OCI-LY7 (cell line): ENCODE measurements around the gene LHX6. TPM values are rescaled to one million over a fixed set of nuclear protein-coding genes. Genes with fewer than 3 reads are reported as not detected.

Experiments used
- BruUV-seq: library from RNA; stranded (reverse); fragments of 400-500 nt; replicated peaks from 2 replicates; lab custom pipeline; 2021; lab: Mats Ljungman, UMichigan
- CTCF ChIA-PET: fragments of 300-600 bp; sonication (Branson Sonifier 250); formaldehyde crosslinking; loops from one replicate; lab custom pipeline; 2022; ENCODE audit warnings: antibody characterized with exemption; ENCODE audit not compliant: unreplicated experiment; lab: Charles Lee
- POLR2A ChIA-PET: fragments of 300-600 bp; sonication (Branson Sonifier 250); formaldehyde crosslinking; loops from one replicate; lab custom pipeline; 2022; ENCODE audit warnings: antibody characterized with exemption; lab: Charles Lee
- DNase-seq: peaks from one replicate; pipeline ENCODE4 v3.0.0-alpha.2; 2015; ENCODE audit warnings: low spot score
- H2AFZ ChIP-seq: fragments of 200-600 bp; sonication (generic), shearing (Covaris generic); 2 replicates; pipeline ENCODE4 v1.6.1; 2014; ENCODE audit warnings: mild to moderate bottlenecking, antibody characterized with exemption, low read length, moderate library complexity
- H3K27ac ChIP-seq: fragments of 200-600 bp; sonication (generic); 2 replicates; pipeline ENCODE4 v1.5.1; 2014; ENCODE audit warnings: mixed run types, low read depth, mild to moderate bottlenecking, moderate library complexity, low read length, inconsistent platforms; ENCODE audit not compliant: poor library complexity, severe bottlenecking
- H3K36me3 ChIP-seq: fragments of 200-600 bp; sonication (generic); 2 replicates; pipeline ENCODE4 v1.6.1; 2014; ENCODE audit warnings: mild to moderate bottlenecking, antibody characterized with exemption, low read length, moderate library complexity, mixed read lengths; ENCODE audit not compliant: insufficient read depth
- H3K4me1 ChIP-seq: fragments of 200-600 bp; sonication (generic); 2 replicates; pipeline ENCODE4 v1.5.1; 2014; ENCODE audit warnings: mild to moderate bottlenecking, low read length; ENCODE audit not compliant: insufficient read depth, poor library complexity, severe bottlenecking
- H3K4me2 ChIP-seq: fragments of 200-600 bp; sonication (generic); 2 replicates; pipeline ENCODE4 v1.6.1; 2014; ENCODE audit warnings: mild to moderate bottlenecking, low read length
- H3K4me3 ChIP-seq: fragments of 200-600 bp; sonication (generic); 2 replicates; pipeline ENCODE4 v1.5.1; 2014; ENCODE audit warnings: mild to moderate bottlenecking, low read depth, low read length; ENCODE audit not compliant: poor library complexity, severe bottlenecking
- H3K79me2 ChIP-seq: fragments of 200-600 bp; sonication (generic); 2 replicates; pipeline ENCODE4 v1.6.1; 2016; ENCODE audit warnings: low read depth, mild to moderate bottlenecking, low read length, moderate library complexity, mixed read lengths; ENCODE audit not compliant: insufficient read depth
- H3K9me2 ChIP-seq: fragments of 200-600 bp; sonication (generic); 2 replicates; pipeline ENCODE4 v1.6.1; 2016; ENCODE audit warnings: mild to moderate bottlenecking, low read length, mixed read lengths; ENCODE audit not compliant: insufficient read depth
- H3K9me3 ChIP-seq: fragments of 200-600 bp; sonication (generic); 2 replicates; pipeline ENCODE4 v1.6.1; 2014; ENCODE audit warnings: mild to moderate bottlenecking, mixed run types, low read length, mixed read lengths
- H4K20me1 ChIP-seq: fragments of 200-600 bp; sonication (generic); 2 replicates; pipeline ENCODE4 v1.6.1; 2014; ENCODE audit warnings: mild to moderate bottlenecking, antibody characterized with exemption, low read length, moderate library complexity, mixed read lengths; ENCODE audit not compliant: insufficient read depth
- EZH2phosphoT487 ChIP-seq: fragments of 200-600 bp; sonication (generic); IDR thresholded peaks from 2 replicates; pipeline ENCODE4 v1.6.1; 2018; ENCODE audit warnings: low read depth, borderline replicate concordance, mild to moderate bottlenecking, mixed run types, antibody characterized with exemption, low read length, moderate library complexity, mixed read lengths
- intact Hi-C: fragments of 100-400 bp; cut with micrococcal nuclease; formaldehyde crosslinking; loops from one replicate; pipeline ENCODE4 v1.10.0; 2022; ENCODE audit not compliant: unreplicated experiment
- total RNA-seq, 2 experiments: library from RNA; depleted of rRNA in 1 of 2; stranded (reverse); fragments of >200 nt in 1 of 2; shearing (Covaris generic) in 1 of 2; gene quantifications; 2 replicates each; pipeline ENCODE4 v1.2.3, GENCODE V29; 2014 to 2022
- TF ChIP-seq, protein P1 (sequence below): fragments of 200-600 bp; sonication (generic); conservative IDR thresholded peaks from 2 replicates; pipeline ENCODE4 v1.5.1; 2014; ENCODE audit warnings: mild to moderate bottlenecking, antibody characterized with exemption, low read length, moderate library complexity, mixed read lengths

The LHX6 gene
- total RNA-seq, 2 experiments from 2014 or later, result not detected

GRCh38 chr9:122276096-122276495, 47.3 kb upstream of the LHX6 start:
- TF ChIP-seq, protein P1, sequence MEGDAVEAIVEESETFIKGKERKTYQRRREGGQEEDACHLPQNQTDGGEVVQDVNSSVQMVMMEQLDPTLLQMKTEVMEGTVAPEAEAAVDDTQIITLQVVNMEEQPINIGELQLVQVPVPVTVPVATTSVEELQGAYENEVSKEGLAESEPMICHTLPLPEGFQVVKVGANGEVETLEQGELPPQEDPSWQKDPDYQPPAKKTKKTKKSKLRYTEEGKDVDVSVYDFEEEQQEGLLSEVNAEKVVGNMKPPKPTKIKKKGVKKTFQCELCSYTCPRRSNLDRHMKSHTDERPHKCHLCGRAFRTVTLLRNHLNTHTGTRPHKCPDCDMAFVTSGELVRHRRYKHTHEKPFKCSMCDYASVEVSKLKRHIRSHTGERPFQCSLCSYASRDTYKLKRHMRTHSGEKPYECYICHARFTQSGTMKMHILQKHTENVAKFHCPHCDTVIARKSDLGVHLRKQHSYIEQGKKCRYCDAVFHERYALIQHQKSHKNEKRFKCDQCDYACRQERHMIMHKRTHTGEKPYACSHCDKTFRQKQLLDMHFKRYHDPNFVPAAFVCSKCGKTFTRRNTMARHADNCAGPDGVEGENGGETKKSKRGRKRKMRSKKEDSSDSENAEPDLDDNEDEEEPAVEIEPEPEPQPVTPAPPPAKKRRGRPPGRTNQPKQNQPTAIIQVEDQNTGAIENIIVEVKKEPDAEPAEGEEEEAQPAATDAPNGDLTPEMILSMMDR, result no peak
- TF ChIP-seq EZH2phosphoT487, result no peak
- no TSS peak for BruUV-seq
- Histone ChIP-seq H4K20me1 (no peaks in the 10 kb centered on the region; the same call in 1 of the 2 replicates), H3K36me3 (peaks cover 99% of the 10 kb centered on the region), H3K27ac (no peak overlapping the region), H3K79me2 (peaks cover 74% of the 10 kb centered on the region; the same call in 1 of the 2 replicates), H2AFZ (no peak overlapping the region), H3K9me2 (no peaks in the 10 kb centered on the region), H3K4me2 (no peak overlapping the region), H3K4me3 (no peak overlapping the region), H3K4me1 (no peaks in the 10 kb centered on the region), H3K9me3 (peaks cover 48% of the 10 kb centered on the region)
- intact Hi-C loops, result no loop called here
- no peak for DNase-seq
- ChIA-PET POLR2A (interaction anchor here (1.1 kb wide), 1 partner anchor 9 kb away, joined by 3 read pairs; no protein-coding TSS in a partner anchor), CTCF (no interaction called here)

GRCh38 chr9:122274055-122274454, 45.3 kb upstream of the LHX6 start:
- H3K4me3 ChIP-seq, result no peak overlapping the region
- no peak overlapping the region for H3K27ac ChIP-seq
- H3K79me2 ChIP-seq, result peaks cover 89% of the 10 kb centered on the region; the same call in 1 of the 2 replicates
- POLR2A ChIA-PET, result no interaction called here
- CTCF ChIA-PET, result no interaction called here
- peaks cover 89% of the 10 kb centered on the region for H3K36me3 ChIP-seq
- H3K4me2 ChIP-seq, result no peak overlapping the region
- H3K9me3 ChIP-seq, result peaks cover 48% of the 10 kb centered on the region
- no peaks in the 10 kb centered on the region for H3K4me1 ChIP-seq
- TF ChIP-seq, protein P1, result no peak
- no peak for TF ChIP-seq EZH2phosphoT487
- no peaks in the 10 kb centered on the region for H3K9me2 ChIP-seq
- no peaks in the 10 kb centered on the region; the same call in 1 of the 2 replicates for H4K20me1 ChIP-seq
- intact Hi-C loops, result no loop called here
- DNase-seq, result no peak
- no peak overlapping the region for H2AFZ ChIP-seq
- no TSS peak for BruUV-seq
